Activated CD8-positive, alpha-beta T cell treated with anti-CD3 and anti-CD28 coated beads, Interleukin-2, amount 10 ng/mL, durations not matched to agents 7 days and 5 days (primary cell): ENCODE results near the gene NSFL1C. TPM values are rescaled to one million over a fixed set of nuclear protein-coding genes. Genes with fewer than 3 reads are reported as not detected.

Experiments used
- ATAC-seq: fragments of 150-1000 bp; cut with Tn5 transposase; one replicate; pipeline ENCODE4 v1.10.0; 2021; ENCODE audit warnings: moderate library complexity
- CTCF ChIA-PET: fragments of 350-600 bp; sonication (Branson Sonifier 250); formaldehyde crosslinking; loops from one replicate; lab custom pipeline; 2021; ENCODE audit warnings: antibody characterized with exemption; lab: Charles Lee
- POLR2A ChIA-PET: fragments of 350-600 bp; sonication (Branson Sonifier 250); formaldehyde crosslinking; loops from one replicate; lab custom pipeline; 2021; ENCODE audit warnings: antibody characterized with exemption; lab: Charles Lee
- DNase-seq: peaks from one replicate; pipeline ENCODE4 v3.0.0-alpha.2; 2020
- H3K27ac Mint-ChIP-seq: one replicate; pipeline ENCODE4 v1.8.0; 2021; ENCODE audit warnings: mild to moderate bottlenecking, mixed read lengths
- H3K27me3 Mint-ChIP-seq: one replicate; pipeline ENCODE4 v1.8.0; 2021; ENCODE audit warnings: low read depth, mixed read lengths
- H3K36me3 Mint-ChIP-seq: one replicate; pipeline ENCODE4 v1.8.0; 2021; ENCODE audit warnings: low read depth, mixed read lengths
- H3K4me1 Mint-ChIP-seq: one replicate; pipeline ENCODE4 v1.8.0; 2021; ENCODE audit warnings: low read depth, mixed read lengths
- H3K4me3 Mint-ChIP-seq: one replicate; pipeline ENCODE4 v1.8.0; 2021; ENCODE audit warnings: mild to moderate bottlenecking, mixed read lengths
- H3K9me3 Mint-ChIP-seq: one replicate; pipeline ENCODE4 v1.8.0; 2022; ENCODE audit warnings: mixed read lengths; ENCODE audit not compliant: insufficient read depth
- total RNA-seq, 2 experiments: library from RNA; stranded (reverse); gene quantifications; one replicate each; pipeline ENCODE4 v1.2.3, GENCODE V29; 2021

NSFL1C gene
- total RNA-seq = 10 to 100 TPM; 60.5 to 67.8 TPM

DNA sequence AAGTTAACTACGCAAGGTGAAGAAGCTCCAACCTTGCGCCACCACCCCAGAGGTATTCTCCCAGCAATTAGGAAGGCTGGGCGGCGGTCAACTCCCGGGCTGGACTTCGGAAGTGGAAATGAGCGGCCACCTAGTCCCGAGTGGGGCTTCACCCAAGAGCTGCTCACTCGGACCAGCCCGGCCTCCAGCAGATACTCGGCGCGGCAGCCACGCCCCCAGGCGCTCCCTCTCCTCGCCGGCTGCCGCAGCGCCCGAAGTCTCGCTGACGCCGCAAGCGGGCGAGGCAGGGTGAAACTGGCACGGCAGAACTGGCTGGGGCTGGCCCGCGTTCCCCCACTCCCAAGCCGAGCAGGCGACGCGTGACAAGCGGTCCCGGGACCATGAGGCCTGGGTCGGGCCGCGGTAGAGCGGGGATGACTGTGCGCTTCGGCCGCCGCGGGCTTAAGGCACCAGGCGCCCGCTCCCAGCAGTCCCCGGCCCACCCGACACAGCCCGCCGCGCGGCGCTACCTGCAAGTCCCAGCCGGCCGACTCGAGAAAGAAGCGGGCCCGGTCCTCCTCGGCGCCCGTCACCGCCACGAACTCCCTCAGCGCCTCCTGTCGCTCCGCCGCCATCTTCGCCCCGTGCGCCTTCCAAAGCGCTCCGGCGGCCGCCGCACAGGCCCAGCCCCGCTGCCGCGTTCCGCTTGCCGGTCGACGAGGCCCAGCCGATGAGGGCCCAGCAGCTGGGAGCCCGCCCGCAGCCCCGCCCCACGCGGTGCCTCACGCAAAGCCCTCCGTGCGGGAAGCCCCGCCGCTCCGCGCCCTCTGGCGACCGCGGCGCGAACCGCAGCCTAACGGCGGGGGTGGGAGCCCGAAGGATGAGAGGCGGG, at the start of gene NSFL1C:
TSS of gene NSFL1C (minus strand) at position 639 of the 871 bp plus-strand sequence. CDS start at position 614, 25 bp downstream.
- H3K27ac Mint-ChIP-seq = peak within 1 kb of the TSS; percentile 75
- H3K9me3 Mint-ChIP-seq = no peaks in the 10 kb centered on the region
- H3K4me1 Mint-ChIP-seq = peaks cover 45% of the 10 kb centered on the region
- peak; percentile 97 for ATAC-seq
- H3K27me3 Mint-ChIP-seq = peaks cover 17% of the 10 kb centered on the region
- CTCF ChIA-PET = interaction anchor here (0.6 to 4.3 kb wide), 23 partner anchors 7 to 1292 kb away, joined by 3 to 48 read pairs (median 4); partner anchors contain the start of gene FKBP1A
- H3K36me3 Mint-ChIP-seq = peaks cover 7% of the 10 kb centered on the region
- peak; percentile 96 for DNase-seq
- POLR2A ChIA-PET = interaction anchor here (0.9 to 1.8 kb wide), 6 partner anchors 19 to 1004 kb away, joined by 3 to 9 read pairs (median 4); partner anchors contain the start of genes FKBP1A and SNRPB
- H3K4me3 Mint-ChIP-seq = peak within 1 kb of the TSS; percentile 81

DNA sequence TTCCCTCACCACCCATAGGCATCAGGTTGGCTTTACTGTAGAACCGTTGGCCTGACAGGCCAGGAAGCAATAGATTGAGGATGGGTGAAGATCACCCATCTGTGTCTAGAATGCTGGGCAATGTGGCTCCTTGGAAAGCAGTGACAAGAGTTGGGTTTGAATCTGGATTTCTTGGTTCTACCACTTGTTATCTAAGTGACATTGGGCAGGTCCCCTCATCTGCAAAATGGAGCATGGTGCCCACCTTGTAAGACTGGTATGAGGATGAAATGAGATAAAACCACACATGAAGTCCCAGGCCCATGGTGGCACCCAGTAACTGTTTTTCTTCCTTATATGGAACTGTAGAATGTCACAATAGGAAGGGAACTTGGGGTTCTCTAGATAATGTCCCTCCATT, 47.2 kb upstream of the NSFL1C start:
- Mint-ChIP-seq H3K9me3 (peaks cover 6% of the 10 kb centered on the region), H3K4me3 (no peak overlapping the region), H3K36me3 (no peaks in the 10 kb centered on the region), H3K4me1 (no peaks in the 10 kb centered on the region), H3K27me3 (peaks cover 11% of the 10 kb centered on the region), H3K27ac (no peak overlapping the region)
- POLR2A ChIA-PET = no interaction called here
- CTCF ChIA-PET = interaction anchor here (0.7 kb wide), 1 partner anchor 11 kb away, joined by 3 read pairs; no protein-coding TSS in a partner anchor
- ATAC-seq (no peak), DNase-seq (no peak)

DNA sequence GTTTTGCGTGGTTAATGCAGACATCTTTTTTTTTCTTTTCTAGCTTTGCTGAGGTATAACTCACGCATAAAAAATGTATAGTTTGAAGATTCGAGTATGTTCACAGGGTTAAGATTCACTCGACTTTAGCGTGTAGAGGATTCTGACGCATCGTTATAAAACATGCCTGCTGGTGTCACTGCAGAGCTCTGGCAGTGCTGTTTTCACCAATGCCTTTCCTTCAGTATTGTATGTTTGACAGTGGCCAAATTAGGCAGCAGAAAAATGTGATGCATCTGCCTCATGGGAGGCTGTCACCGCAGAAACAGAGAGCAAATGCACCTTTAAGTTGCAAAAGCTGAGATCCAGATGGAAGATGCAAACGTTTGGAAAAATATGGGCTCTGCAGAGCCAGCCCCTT, 42.6 kb upstream of the NSFL1C start:
- Mint-ChIP-seq H3K27ac (no peak overlapping the region), H3K4me3 (no peak overlapping the region), H3K27me3 (peaks cover 32% of the 10 kb centered on the region), H3K9me3 (peaks cover 6% of the 10 kb centered on the region), H3K4me1 (no peaks in the 10 kb centered on the region), H3K36me3 (no peaks in the 10 kb centered on the region)
- POLR2A ChIA-PET = interaction anchor here (0.6 kb wide), 1 partner anchor 11 kb away, joined by 3 read pairs; no protein-coding TSS in a partner anchor
- CTCF ChIA-PET = interaction anchor here (0.8 to 5.0 kb wide), 26 partner anchors 11 to 303 kb away, joined by 3 to 58 read pairs (median 4); no protein-coding TSS in a partner anchor
- peak; percentile 51 for ATAC-seq
- peak; percentile 62 for DNase-seq

DNA sequence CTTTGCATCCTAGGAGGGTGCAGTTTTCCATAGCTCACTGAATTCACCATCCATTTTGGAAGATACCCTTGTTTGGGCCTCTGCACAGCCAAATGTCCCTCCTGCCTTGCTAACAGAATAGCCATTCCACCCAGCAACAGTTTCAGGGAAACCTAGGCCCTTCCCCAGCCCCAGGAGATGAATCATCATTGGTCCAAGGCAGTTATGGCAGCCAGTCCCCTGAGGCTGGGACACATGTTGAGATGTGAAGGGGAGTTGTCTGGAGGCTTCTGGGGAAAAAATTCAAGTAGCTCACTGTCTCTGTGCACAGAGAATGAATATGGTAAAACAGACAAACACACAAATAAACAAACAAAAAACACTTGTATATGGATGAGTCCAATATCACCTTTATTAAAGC, 41.9 kb upstream of the NSFL1C start:
- no peak for DNase-seq
- H3K4me3 Mint-ChIP-seq = no peak overlapping the region
- no peak for ATAC-seq
- H3K27me3 Mint-ChIP-seq = peaks cover 30% of the 10 kb centered on the region
- H3K36me3 Mint-ChIP-seq = no peaks in the 10 kb centered on the region
- peaks cover 6% of the 10 kb centered on the region for H3K9me3 Mint-ChIP-seq
- H3K4me1 Mint-ChIP-seq = peaks cover 2% of the 10 kb centered on the region
- no peak overlapping the region for H3K27ac Mint-ChIP-seq
- POLR2A ChIA-PET = interaction anchor here (0.6 kb wide), 1 partner anchor 11 kb away, joined by 3 read pairs; no protein-coding TSS in a partner anchor
- CTCF ChIA-PET = interaction anchor here (0.8 to 5.0 kb wide), 18 partner anchors 15 to 273 kb away, joined by 3 to 58 read pairs (median 6); no protein-coding TSS in a partner anchor

DNA sequence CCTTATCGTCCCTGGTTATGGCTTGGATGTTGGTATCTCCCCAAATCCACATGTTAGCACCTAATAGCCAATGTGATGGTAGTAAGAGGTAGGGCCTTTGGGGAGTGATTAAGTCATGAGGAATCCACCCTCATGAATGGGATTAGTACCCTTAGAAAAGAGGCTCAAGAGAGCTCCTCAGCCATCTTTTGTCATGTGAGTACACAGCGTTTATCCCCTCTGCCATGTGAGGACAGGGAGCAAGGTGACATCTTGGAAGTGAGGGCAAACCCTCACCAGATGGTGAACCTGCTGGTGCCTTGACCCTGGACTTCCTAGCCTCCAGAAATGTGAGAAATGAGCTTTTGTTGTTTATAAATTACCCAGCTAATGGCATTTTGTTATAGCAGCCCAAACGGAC, 40.6 kb upstream of the NSFL1C start:
- DNase-seq (no peak), ATAC-seq (no peak)
- Mint-ChIP-seq H3K4me1 (peaks cover 3% of the 10 kb centered on the region), H3K36me3 (peaks cover 2% of the 10 kb centered on the region), H3K9me3 (no peaks in the 10 kb centered on the region), H3K4me3 (no peak overlapping the region), H3K27ac (no peak overlapping the region), H3K27me3 (peaks cover 38% of the 10 kb centered on the region)
- ChIA-PET POLR2A (no interaction called here), CTCF (interaction anchor here (1.2 to 5.0 kb wide), 6 partner anchors 16 to 270 kb away, joined by 3 to 58 read pairs (median 9); no protein-coding TSS in a partner anchor)

DNA sequence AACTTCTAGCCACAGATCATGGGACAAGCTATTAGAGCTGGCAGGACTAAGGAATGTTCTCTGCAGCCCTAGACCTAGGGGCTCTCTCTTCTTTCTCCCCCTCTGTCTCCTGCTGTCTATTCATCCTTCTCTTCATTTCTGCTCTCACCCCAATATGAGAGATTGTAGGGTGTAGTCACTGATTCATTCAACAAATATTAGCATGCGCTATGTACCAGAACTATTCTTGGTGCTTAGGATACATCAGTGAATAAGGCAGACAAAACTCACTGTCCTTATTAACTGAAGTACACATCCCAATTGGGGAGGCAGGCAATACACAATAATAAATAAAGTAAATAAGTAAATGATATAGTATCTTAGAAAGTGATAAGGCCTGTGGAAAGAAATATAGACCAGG, 39.2 kb upstream of the NSFL1C start:
- H3K36me3 Mint-ChIP-seq = peaks cover 2% of the 10 kb centered on the region
- no peaks in the 10 kb centered on the region for H3K9me3 Mint-ChIP-seq
- peaks cover 42% of the 10 kb centered on the region for H3K27me3 Mint-ChIP-seq
- ChIA-PET POLR2A (interaction anchor here (1.0 kb wide), 1 partner anchor 271 kb away, joined by 4 read pairs; no protein-coding TSS in a partner anchor), CTCF (interaction anchor here (0.7 to 5.0 kb wide), 5 partner anchors 10 to 271 kb away, joined by 3 to 44 read pairs (median 6); no protein-coding TSS in a partner anchor)
- H3K27ac Mint-ChIP-seq = no peak overlapping the region
- peaks cover 3% of the 10 kb centered on the region for H3K4me1 Mint-ChIP-seq
- ATAC-seq (no peak), DNase-seq (no peak)
- no peak overlapping the region for H3K4me3 Mint-ChIP-seq

DNA sequence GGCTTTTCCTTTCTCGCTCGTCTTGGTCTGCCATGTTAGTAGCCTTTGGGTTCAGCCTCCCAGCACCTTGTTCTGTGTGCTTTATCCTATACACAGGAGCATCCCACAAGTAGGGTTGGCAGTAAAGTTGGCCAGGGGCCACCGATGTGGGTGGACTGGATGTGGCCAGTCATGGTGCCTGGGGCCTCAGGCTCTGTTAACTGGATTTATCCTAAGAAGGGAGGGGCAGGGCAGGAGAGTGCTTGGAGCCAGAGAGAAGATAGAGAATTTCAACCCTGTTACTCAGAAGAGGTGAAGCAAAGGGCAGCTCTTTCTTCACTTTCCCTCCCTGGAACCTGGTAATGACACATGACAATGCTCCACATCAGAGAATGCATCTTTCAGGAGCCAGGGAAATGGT, 38.7 kb upstream of the NSFL1C start:
- Mint-ChIP-seq H3K4me1 (peaks cover 3% of the 10 kb centered on the region), H3K9me3 (no peaks in the 10 kb centered on the region), H3K27me3 (peaks cover 44% of the 10 kb centered on the region), H3K27ac (no peak overlapping the region), H3K36me3 (peaks cover 2% of the 10 kb centered on the region), H3K4me3 (no peak overlapping the region)
- ATAC-seq (no peak), DNase-seq (no peak)
- POLR2A ChIA-PET = no interaction called here
- CTCF ChIA-PET = interaction anchor here (3.2 to 3.8 kb wide), 3 partner anchors 67 to 271 kb away, joined by 23 to 59 read pairs (median 45); no protein-coding TSS in a partner anchor

DNA sequence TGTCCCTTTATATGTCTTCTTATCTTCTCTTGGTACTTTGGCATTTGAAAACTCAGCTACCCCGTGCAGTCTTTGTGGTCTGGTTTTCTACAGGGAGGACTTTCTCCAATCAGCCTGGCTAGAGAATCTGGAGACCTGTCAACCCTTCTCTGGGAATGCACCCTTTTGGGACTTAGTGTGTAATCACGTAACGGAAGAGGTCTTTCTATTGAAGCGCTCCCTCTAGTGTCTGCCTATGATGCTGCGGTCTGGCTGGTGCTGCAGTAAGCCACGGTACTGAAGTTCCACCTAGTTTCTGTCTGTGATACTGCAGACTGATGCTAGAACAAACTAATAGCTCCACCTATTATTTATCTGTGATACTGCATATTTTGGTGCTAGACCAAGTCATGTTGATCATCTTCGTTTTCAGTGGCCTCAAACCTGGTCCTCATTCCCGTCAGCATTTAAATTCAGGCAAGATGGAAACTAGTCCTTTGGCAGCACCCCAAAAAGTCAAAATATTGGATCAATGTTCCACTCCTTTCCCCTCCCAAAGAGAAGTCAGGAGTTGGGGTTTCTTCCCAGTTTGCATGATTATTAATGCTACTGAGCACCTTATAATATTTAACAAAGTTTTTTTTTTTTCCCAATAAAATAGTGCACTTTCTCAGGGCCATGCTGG, 37.0 kb upstream of the NSFL1C start:
- peaks cover 3% of the 10 kb centered on the region for H3K4me1 Mint-ChIP-seq
- H3K9me3 Mint-ChIP-seq = no peaks in the 10 kb centered on the region
- peaks cover 49% of the 10 kb centered on the region for H3K27me3 Mint-ChIP-seq
- peak; percentile 100 for ATAC-seq
- peaks cover 2% of the 10 kb centered on the region for H3K36me3 Mint-ChIP-seq
- DNase-seq = peak; percentile 87
- no peak overlapping the region for H3K27ac Mint-ChIP-seq
- no peak overlapping the region for H3K4me3 Mint-ChIP-seq
- ChIA-PET CTCF (interaction anchor here (0.5 to 3.8 kb wide), 95 partner anchors 8 to 392 kb away, joined by 3 to 59 read pairs (median 4); partner anchors contain the start of genes FKBP1A, NSFL1C, SDCBP2 and SIRPB2), POLR2A (interaction anchor here (1.4 kb wide), 1 partner anchor 38 kb away, joined by 3 read pairs; no protein-coding TSS in a partner anchor)

DNA sequence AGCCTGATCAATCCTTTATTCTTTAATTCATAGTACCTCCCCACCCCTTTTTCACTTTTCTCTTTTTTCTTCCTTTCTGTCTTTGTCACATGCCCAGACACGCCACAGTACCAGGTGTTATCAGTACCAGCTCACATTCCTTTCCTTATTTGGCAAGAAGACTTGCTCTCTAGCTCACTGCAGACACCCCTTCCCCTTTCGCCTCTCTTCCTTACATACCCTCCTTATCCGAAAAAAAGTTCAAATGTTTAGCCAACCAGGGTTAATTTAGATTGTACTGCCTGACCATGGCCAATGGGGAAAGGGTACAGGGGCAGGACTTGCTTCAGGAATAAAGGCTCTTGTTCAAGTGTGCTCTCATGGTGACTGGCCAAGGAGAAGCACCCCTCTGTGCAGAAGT, 33.8 kb upstream of the NSFL1C start:
- H3K4me3 Mint-ChIP-seq = no peak overlapping the region
- H3K27ac Mint-ChIP-seq = no peak overlapping the region
- ATAC-seq = no peak
- peaks cover 2% of the 10 kb centered on the region for H3K36me3 Mint-ChIP-seq
- no peak for DNase-seq
- H3K4me1 Mint-ChIP-seq = peaks cover 3% of the 10 kb centered on the region
- no peaks in the 10 kb centered on the region for H3K9me3 Mint-ChIP-seq
- ChIA-PET POLR2A (no interaction called here), CTCF (interaction anchor here (1.0 kb wide), 1 partner anchor 277 kb away, joined by 3 read pairs; no protein-coding TSS in a partner anchor)
- peaks cover 54% of the 10 kb centered on the region for H3K27me3 Mint-ChIP-seq

DNA sequence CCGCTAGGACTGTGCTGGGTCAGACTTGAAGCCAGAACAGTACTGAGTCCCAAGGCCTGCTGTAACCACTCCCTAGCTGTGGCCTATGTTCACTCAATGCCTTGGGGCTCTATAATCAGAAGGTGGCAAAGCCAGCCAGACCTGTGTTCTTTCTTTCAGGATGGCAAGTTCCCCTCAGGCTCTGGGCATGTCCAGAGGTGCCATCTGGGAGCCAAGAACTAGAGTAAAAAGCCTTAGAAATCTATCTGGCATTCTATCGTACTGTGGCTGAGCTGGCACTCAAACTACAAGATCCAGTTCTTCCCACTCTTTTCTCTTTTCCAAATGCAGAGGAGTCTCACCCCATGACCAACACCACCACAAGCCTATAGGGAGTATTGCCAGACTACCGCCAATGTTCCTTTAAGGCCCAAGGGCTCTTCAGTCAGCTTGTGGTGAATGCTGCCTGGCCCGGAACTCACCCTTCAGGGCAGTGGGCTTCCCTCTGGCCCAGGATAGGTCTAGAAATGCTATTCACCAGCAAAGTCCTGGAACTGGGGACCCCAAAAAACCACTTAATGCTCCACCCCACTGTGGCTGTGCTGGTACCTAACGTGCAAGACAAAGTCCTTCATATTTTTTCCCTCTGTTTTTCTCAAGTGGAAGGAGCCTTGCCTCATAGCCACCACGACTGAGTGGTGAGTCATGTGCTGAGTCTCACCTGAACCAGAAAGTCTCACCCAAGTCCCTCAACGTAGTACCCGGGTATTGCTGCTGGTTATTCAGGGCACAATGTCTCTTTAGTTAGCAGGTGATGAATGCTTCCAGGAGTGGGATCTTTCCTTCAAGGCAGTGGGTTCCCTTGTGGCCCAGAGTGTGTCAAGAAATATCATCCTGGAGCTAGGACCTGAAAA, 33.1 kb upstream of the NSFL1C start:
- no peak overlapping the region for H3K4me3 Mint-ChIP-seq
- no peak for DNase-seq
- no peaks in the 10 kb centered on the region for H3K9me3 Mint-ChIP-seq
- H3K27me3 Mint-ChIP-seq = peaks cover 57% of the 10 kb centered on the region
- ChIA-PET CTCF (interaction anchor here (0.8 to 1.0 kb wide), 2 partner anchors 33 to 277 kb away, joined by 3 read pairs; partner anchors contain the start of gene NSFL1C), POLR2A (no interaction called here)
- ATAC-seq = no peak
- peaks cover 3% of the 10 kb centered on the region for H3K4me1 Mint-ChIP-seq
- peaks cover 2% of the 10 kb centered on the region for H3K36me3 Mint-ChIP-seq
- no peak overlapping the region for H3K27ac Mint-ChIP-seq
